ENCODE data around the gene CDC16.

DNA sequence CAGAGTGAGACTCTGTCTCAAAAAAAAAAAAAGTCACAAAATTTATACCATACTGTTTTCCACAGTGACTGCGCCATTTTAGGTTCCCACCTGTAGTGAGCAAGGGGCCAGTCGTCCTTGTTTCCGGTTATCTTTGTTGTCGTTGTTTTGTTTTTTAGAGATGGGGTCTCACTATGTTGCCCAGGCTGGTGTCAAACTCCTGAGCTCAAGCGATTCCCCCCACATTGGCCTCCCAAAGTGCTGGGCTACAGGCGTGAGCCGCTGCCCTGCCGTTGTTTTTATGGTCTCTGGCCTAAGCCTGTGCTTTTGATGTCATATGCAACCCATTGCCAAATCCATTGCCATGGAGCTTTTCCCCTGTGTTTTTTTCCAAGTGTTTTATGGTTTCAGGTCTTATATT lies 50.0 kb downstream of the CDC16 start:
- TF ChIP-seq CTCF (conservative IDR thresholded peaks at IDR 0.05; ENCODE audit: low read depth, low read length) (no peak), EZH2 (IDR thresholded peaks at IDR 0.05; ENCODE audit: borderline replicate concordance, low read depth, low read length, poor library complexity, severe bottlenecking) (no peak)

All from A673 (cell line).